Breast epithelium (tissue), 3 donors: ENCODE data around the gene ITGAE.

ENCODE experiments used
- POLR2A ChIP-seq: fragments of 450-650 bp; IDR thresholded peaks from one replicate; pipeline ENCODE4 v1.6.1; 2016; ENCODE audit warnings: antibody characterized with exemption, mild to moderate bottlenecking, moderate library complexity
- POLR2AphosphoS5 ChIP-seq, 3 donors: sonication (generic); formaldehyde crosslinking; IDR thresholded peaks; one replicate each; pipeline ENCODE4 v1.6.1; 2017; ENCODE audit warnings: antibody characterized with exemption in 3 of 3
- TF ChIP-seq, protein P1 (sequence below), 3 donors: fragments of 450-650 bp; IDR thresholded peaks; one replicate each; pipeline ENCODE4 v1.5.1; 2016 to 2017; ENCODE audit warnings: antibody characterized with exemption in 3 of 3, mild to moderate bottlenecking in 3 of 3, moderate library complexity in 3 of 3

DNA sequence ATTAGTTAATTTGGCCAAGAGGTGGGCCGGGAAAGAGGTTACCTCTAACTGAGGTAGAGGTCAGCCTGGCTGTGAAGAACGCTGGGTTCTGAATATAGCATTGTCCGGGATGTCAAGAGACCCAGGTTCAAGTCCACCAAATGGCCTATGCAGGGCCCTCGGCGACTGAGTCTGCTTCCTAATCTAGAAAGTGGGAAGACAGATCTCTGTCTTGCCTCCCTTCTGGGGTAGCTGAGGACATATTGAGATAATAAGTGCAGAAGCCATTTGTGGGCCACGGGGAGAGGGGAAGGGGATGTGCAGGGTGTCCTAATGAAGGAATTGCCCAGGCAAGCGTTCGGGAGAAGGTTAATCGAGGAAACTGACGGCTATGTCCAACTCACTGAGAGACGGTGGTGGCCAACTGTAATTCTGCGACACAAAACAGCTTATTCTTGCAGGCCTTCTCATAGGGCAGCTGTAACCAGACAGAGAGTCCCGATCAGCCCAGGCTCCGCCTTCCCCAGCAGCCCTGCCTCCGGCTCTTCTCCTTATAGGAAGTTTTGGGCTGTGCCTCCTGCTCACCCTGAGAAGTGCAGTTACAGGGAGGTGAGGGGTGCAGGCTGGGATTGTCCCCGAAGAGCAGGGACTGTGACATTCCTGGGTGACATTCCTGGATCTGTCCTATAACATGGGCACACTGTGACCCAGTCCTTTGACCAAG lies 61.4 kb downstream of the ITGAE start:
- TF ChIP-seq, protein P1, sequence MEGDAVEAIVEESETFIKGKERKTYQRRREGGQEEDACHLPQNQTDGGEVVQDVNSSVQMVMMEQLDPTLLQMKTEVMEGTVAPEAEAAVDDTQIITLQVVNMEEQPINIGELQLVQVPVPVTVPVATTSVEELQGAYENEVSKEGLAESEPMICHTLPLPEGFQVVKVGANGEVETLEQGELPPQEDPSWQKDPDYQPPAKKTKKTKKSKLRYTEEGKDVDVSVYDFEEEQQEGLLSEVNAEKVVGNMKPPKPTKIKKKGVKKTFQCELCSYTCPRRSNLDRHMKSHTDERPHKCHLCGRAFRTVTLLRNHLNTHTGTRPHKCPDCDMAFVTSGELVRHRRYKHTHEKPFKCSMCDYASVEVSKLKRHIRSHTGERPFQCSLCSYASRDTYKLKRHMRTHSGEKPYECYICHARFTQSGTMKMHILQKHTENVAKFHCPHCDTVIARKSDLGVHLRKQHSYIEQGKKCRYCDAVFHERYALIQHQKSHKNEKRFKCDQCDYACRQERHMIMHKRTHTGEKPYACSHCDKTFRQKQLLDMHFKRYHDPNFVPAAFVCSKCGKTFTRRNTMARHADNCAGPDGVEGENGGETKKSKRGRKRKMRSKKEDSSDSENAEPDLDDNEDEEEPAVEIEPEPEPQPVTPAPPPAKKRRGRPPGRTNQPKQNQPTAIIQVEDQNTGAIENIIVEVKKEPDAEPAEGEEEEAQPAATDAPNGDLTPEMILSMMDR (IDR thresholded peaks at IDR 0.05), result no peak
- TF ChIP-seq POLR2A (no peak), POLR2AphosphoS5 (IDR thresholded peaks at IDR 0.05) (no peak)
